OCI-LY7 (cell line): ENCODE results near the gene GLCE. TPM values are rescaled to one million over a fixed set of nuclear protein-coding genes. Genes with fewer than 3 reads are reported as not detected.

Source experiments
- BruUV-seq: library from RNA; stranded (reverse); fragments of 400-500 nt; replicated peaks from 2 replicates; lab custom pipeline; 2021; lab: Mats Ljungman, UMichigan
- CTCF ChIA-PET: fragments of 300-600 bp; sonication (Branson Sonifier 250); formaldehyde crosslinking; loops from one replicate; lab custom pipeline; 2022; ENCODE audit warnings: antibody characterized with exemption; ENCODE audit not compliant: unreplicated experiment; lab: Charles Lee
- POLR2A ChIA-PET: fragments of 300-600 bp; sonication (Branson Sonifier 250); formaldehyde crosslinking; loops from one replicate; lab custom pipeline; 2022; ENCODE audit warnings: antibody characterized with exemption; lab: Charles Lee
- DNase-seq: peaks from one replicate; pipeline ENCODE4 v3.0.0-alpha.2; 2015; ENCODE audit warnings: low spot score
- H2AFZ ChIP-seq: fragments of 200-600 bp; sonication (generic), shearing (Covaris generic); 2 replicates; pipeline ENCODE4 v1.6.1; 2014; ENCODE audit warnings: mild to moderate bottlenecking, antibody characterized with exemption, low read length, moderate library complexity
- H3K27ac ChIP-seq: fragments of 200-600 bp; sonication (generic); 2 replicates; pipeline ENCODE4 v1.5.1; 2014; ENCODE audit warnings: mixed run types, low read depth, mild to moderate bottlenecking, moderate library complexity, low read length, inconsistent platforms; ENCODE audit not compliant: poor library complexity, severe bottlenecking
- H3K36me3 ChIP-seq: fragments of 200-600 bp; sonication (generic); 2 replicates; pipeline ENCODE4 v1.6.1; 2014; ENCODE audit warnings: mild to moderate bottlenecking, antibody characterized with exemption, low read length, moderate library complexity, mixed read lengths; ENCODE audit not compliant: insufficient read depth
- H3K4me1 ChIP-seq: fragments of 200-600 bp; sonication (generic); 2 replicates; pipeline ENCODE4 v1.5.1; 2014; ENCODE audit warnings: mild to moderate bottlenecking, low read length; ENCODE audit not compliant: insufficient read depth, poor library complexity, severe bottlenecking
- H3K4me2 ChIP-seq: fragments of 200-600 bp; sonication (generic); 2 replicates; pipeline ENCODE4 v1.6.1; 2014; ENCODE audit warnings: mild to moderate bottlenecking, low read length
- H3K4me3 ChIP-seq: fragments of 200-600 bp; sonication (generic); 2 replicates; pipeline ENCODE4 v1.5.1; 2014; ENCODE audit warnings: mild to moderate bottlenecking, low read depth, low read length; ENCODE audit not compliant: poor library complexity, severe bottlenecking
- H3K79me2 ChIP-seq: fragments of 200-600 bp; sonication (generic); 2 replicates; pipeline ENCODE4 v1.6.1; 2016; ENCODE audit warnings: low read depth, mild to moderate bottlenecking, low read length, moderate library complexity, mixed read lengths; ENCODE audit not compliant: insufficient read depth
- H3K9me2 ChIP-seq: fragments of 200-600 bp; sonication (generic); 2 replicates; pipeline ENCODE4 v1.6.1; 2016; ENCODE audit warnings: mild to moderate bottlenecking, low read length, mixed read lengths; ENCODE audit not compliant: insufficient read depth
- H3K9me3 ChIP-seq: fragments of 200-600 bp; sonication (generic); 2 replicates; pipeline ENCODE4 v1.6.1; 2014; ENCODE audit warnings: mild to moderate bottlenecking, mixed run types, low read length, mixed read lengths
- H4K20me1 ChIP-seq: fragments of 200-600 bp; sonication (generic); 2 replicates; pipeline ENCODE4 v1.6.1; 2014; ENCODE audit warnings: mild to moderate bottlenecking, antibody characterized with exemption, low read length, moderate library complexity, mixed read lengths; ENCODE audit not compliant: insufficient read depth
- CTCF ChIP-seq: fragments of 200-600 bp; sonication (generic); conservative IDR thresholded peaks from 2 replicates; pipeline ENCODE4 v1.5.1; 2014; ENCODE audit warnings: mild to moderate bottlenecking, antibody characterized with exemption, low read length, moderate library complexity, mixed read lengths
- EZH2phosphoT487 ChIP-seq: fragments of 200-600 bp; sonication (generic); IDR thresholded peaks from 2 replicates; pipeline ENCODE4 v1.6.1; 2018; ENCODE audit warnings: low read depth, borderline replicate concordance, mild to moderate bottlenecking, mixed run types, antibody characterized with exemption, low read length, moderate library complexity, mixed read lengths
- intact Hi-C: fragments of 100-400 bp; cut with micrococcal nuclease; formaldehyde crosslinking; loops from one replicate; pipeline ENCODE4 v1.10.0; 2022; ENCODE audit not compliant: unreplicated experiment
- total RNA-seq, 2 experiments: library from RNA; depleted of rRNA in 1 of 2; stranded (reverse); fragments of >200 nt in 1 of 2; shearing (Covaris generic) in 1 of 2; gene quantifications; 2 replicates each; pipeline ENCODE4 v1.2.3, GENCODE V29; 2014 to 2022

GLCE gene
- total RNA-seq, 2 experiments from 2014 or later, result 7.0 to 7.1 TPM

GRCh38 chr15:69297642-69298353 lies 137.4 kb downstream of the GLCE start:
- Histone ChIP-seq H3K4me2 (no peak overlapping the region), H4K20me1 (no peaks in the 10 kb centered on the region), H3K36me3 (no peaks in the 10 kb centered on the region), H3K79me2 (no peaks in the 10 kb centered on the region), H3K4me3 (no peak overlapping the region), H3K9me3 (no peaks in the 10 kb centered on the region), H3K27ac (no peak overlapping the region), H3K4me1 (no peaks in the 10 kb centered on the region), H3K9me2 (no peaks in the 10 kb centered on the region), H2AFZ (no peak overlapping the region)
- ChIA-PET CTCF (no interaction called here), POLR2A (no interaction called here)
- BruUV-seq, result no TSS peak
- TF ChIP-seq EZH2phosphoT487 (no peak), CTCF (no peak)
- intact Hi-C loops, result no loop called here
- DNase-seq, result no peak

GRCh38 chr15:69298354-69298696 lies 137.9 kb downstream of the GLCE start:
- BruUV-seq, result no TSS peak
- Histone ChIP-seq H3K9me3 (no peaks in the 10 kb centered on the region), H3K27ac (no peak overlapping the region), H3K36me3 (no peaks in the 10 kb centered on the region), H3K4me1 (no peaks in the 10 kb centered on the region), H3K79me2 (no peaks in the 10 kb centered on the region), H3K4me3 (no peak overlapping the region), H4K20me1 (no peaks in the 10 kb centered on the region), H3K4me2 (no peak overlapping the region), H3K9me2 (no peaks in the 10 kb centered on the region), H2AFZ (no peak overlapping the region)
- TF ChIP-seq EZH2phosphoT487, result no peak
- TF ChIP-seq CTCF, result no peak
- ChIA-PET POLR2A (no interaction called here), CTCF (no interaction called here)
- intact Hi-C loops, result no loop called here
- DNase-seq, result no peak

GRCh38 chr15:69298697-69299441 lies 138.4 kb downstream of the GLCE start, which contains the start of gene PAQR5:
Gene PAQR5 (plus strand): TSS chr15:69298912. CDS start chr15:69360081, 61,169 bp downstream.
- Histone ChIP-seq H3K36me3 (no peaks in the 10 kb centered on the region), H3K4me1 (no peaks in the 10 kb centered on the region), H3K4me3 (no peak within 1 kb of the TSS), H3K27ac (no peak within 1 kb of the TSS), H2AFZ (no peak within 1 kb of the TSS), H3K9me2 (no peaks in the 10 kb centered on the region), H4K20me1 (no peaks in the 10 kb centered on the region), H3K79me2 (no peaks in the 10 kb centered on the region), H3K4me2 (no peak within 1 kb of the TSS), H3K9me3 (no peaks in the 10 kb centered on the region)
- ChIA-PET CTCF (no interaction called here), POLR2A (interaction anchor here (0.5 kb wide), 1 partner anchor 1354 kb away, joined by 3 read pairs; no protein-coding TSS in a partner anchor)
- no peak for DNase-seq
- TF ChIP-seq CTCF, result no peak
- no peak for TF ChIP-seq EZH2phosphoT487
- no TSS peak for BruUV-seq
- intact Hi-C loops, result no loop called here
